ENCODE measurements around the gene LENEP.

DNA sequence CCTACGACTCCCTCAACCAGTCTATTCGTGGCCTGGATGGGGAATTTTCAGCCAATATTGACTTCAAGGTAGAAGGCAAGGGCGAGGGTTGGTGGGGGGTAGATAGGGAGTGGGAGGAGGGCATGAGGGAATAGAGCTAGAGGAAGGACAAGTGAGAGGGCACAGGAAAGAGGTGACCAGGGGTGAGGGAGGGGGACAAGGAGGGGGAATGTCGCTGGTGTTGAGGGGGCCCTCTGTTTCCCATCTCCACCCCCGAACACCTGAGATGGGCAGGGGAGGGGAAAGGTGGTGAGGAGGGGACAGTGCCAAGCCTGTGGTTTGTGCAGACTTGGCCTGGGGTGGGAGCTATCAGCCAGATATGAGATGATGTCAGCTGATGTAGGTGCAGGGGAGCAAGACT lies 49.4 kb downstream of the LENEP start:
- no peak for TF ChIP-seq CTCF (IDR thresholded peaks at IDR 0.05)
- TF ChIP-seq POLR2A (IDR thresholded peaks at IDR 0.05) = no peak

All from heart left ventricle (tissue), 13 donors.